Activated CD4-positive, alpha-beta T cell treated with anti-CD3 and anti-CD28 coated beads, Interleukin-2, amount 10 ng/mL, durations not matched to agents 7 days and 5 days (primary cell): ENCODE results near the gene FNTB. TPM values are rescaled to one million over a fixed set of nuclear protein-coding genes. Genes with fewer than 3 reads are reported as not detected.

Experiments used
- CTCF ChIA-PET: fragments of 350-600 bp; sonication (Branson Sonifier 250); formaldehyde crosslinking; loops from one replicate; lab custom pipeline; 2021; ENCODE audit warnings: antibody characterized with exemption; lab: Charles Lee
- POLR2A ChIA-PET: fragments of 350-600 bp; sonication (Branson Sonifier 250); formaldehyde crosslinking; loops from one replicate; lab custom pipeline; 2021; ENCODE audit warnings: antibody characterized with exemption; lab: Charles Lee
- DNase-seq: peaks from one replicate; pipeline ENCODE4 v3.0.0-alpha.2; 2020
- H3K27ac Mint-ChIP-seq: one replicate; pipeline ENCODE4 v1.8.0; 2021; ENCODE audit warnings: mild to moderate bottlenecking, moderate library complexity, mixed read lengths
- H3K27me3 Mint-ChIP-seq: one replicate; pipeline ENCODE4 v1.8.0; 2021; ENCODE audit warnings: mixed read lengths
- H3K36me3 Mint-ChIP-seq: one replicate; pipeline ENCODE4 v1.8.0; 2021; ENCODE audit warnings: low read depth, mixed read lengths
- H3K4me1 Mint-ChIP-seq: one replicate; pipeline ENCODE4 v1.8.0; 2021; ENCODE audit warnings: mixed read lengths
- H3K4me3 Mint-ChIP-seq: one replicate; pipeline ENCODE4 v1.8.0; 2021; ENCODE audit warnings: mild to moderate bottlenecking, moderate library complexity, mixed read lengths
- H3K9me3 Mint-ChIP-seq: one replicate; pipeline ENCODE4 v1.8.0; 2021; ENCODE audit warnings: mixed read lengths
- total RNA-seq, 2 experiments: library from RNA; stranded (reverse); gene quantifications; one replicate each; pipeline ENCODE4 v1.2.3, GENCODE V29; 2021

Gene FNTB
- total RNA-seq, 2 experiments from 2014 or later: 16.7 to 21.4 TPM

- peaks cover 65% of the 10 kb centered on the region for H3K4me1 Mint-ChIP-seq
- H3K36me3 Mint-ChIP-seq: peaks cover 80% of the 10 kb centered on the region
- ChIA-PET CTCF (interaction anchor here (1.3 kb wide), 1 partner anchor 16 kb away, joined by 3 read pairs; no protein-coding TSS in a partner anchor), POLR2A (no interaction called here)
- H3K27ac Mint-ChIP-seq: peak overlapping the region; percentile 75
- no peaks in the 10 kb centered on the region for H3K27me3 Mint-ChIP-seq
- DNase-seq: no peak
- peak overlapping the region; percentile 35 for H3K4me3 Mint-ChIP-seq
- H3K9me3 Mint-ChIP-seq: no peaks in the 10 kb centered on the region
Measured at GRCh38 chr14:65096323-65097089, 109.8 kb downstream of the FNTB start.

- DNase-seq: peak; percentile 29
- peaks cover 67% of the 10 kb centered on the region for H3K36me3 Mint-ChIP-seq
- H3K9me3 Mint-ChIP-seq: no peaks in the 10 kb centered on the region
- peak overlapping the region; percentile 82 for H3K27ac Mint-ChIP-seq
- H3K4me3 Mint-ChIP-seq: peak overlapping the region; percentile 73
- ChIA-PET POLR2A (no interaction called here), CTCF (interaction anchor here (0.6 to 1.5 kb wide), 4 partner anchors 22 to 167 kb away, joined by 3 to 4 read pairs (median 3); partner anchors contain the start of gene FNTB)
- peaks cover 71% of the 10 kb centered on the region for H3K4me1 Mint-ChIP-seq
- H3K27me3 Mint-ChIP-seq: no peaks in the 10 kb centered on the region
Measured at GRCh38 chr14:65098586-65098985, 111.9 kb downstream of the FNTB start.

GRCh38 chr14:65100922-65101541, 114.3 kb downstream of the FNTB start:
- POLR2A ChIA-PET: no interaction called here
- CTCF ChIA-PET: interaction anchor here (0.6 kb wide), 1 partner anchor 1225 kb away, joined by 5 read pairs; no protein-coding TSS in a partner anchor
- Mint-ChIP-seq H3K4me1 (peaks cover 54% of the 10 kb centered on the region), H3K27ac (peak overlapping the region; percentile 91), H3K9me3 (no peaks in the 10 kb centered on the region), H3K36me3 (peaks cover 43% of the 10 kb centered on the region), H3K27me3 (peaks cover 7% of the 10 kb centered on the region), H3K4me3 (peak overlapping the region; percentile 80)
- DNase-seq: peak; percentile 27

- peak overlapping the region; percentile 80 for H3K4me3 Mint-ChIP-seq
- peaks cover 35% of the 10 kb centered on the region for H3K36me3 Mint-ChIP-seq
- ChIA-PET POLR2A (interaction anchor here (0.8 kb wide), 1 partner anchor 50 kb away, joined by 3 read pairs; no protein-coding TSS in a partner anchor), CTCF (interaction anchor here (0.6 kb wide), 2 partner anchors 27 to 1226 kb away, joined by 3 to 5 read pairs; no protein-coding TSS in a partner anchor)
- H3K9me3 Mint-ChIP-seq: no peaks in the 10 kb centered on the region
- DNase-seq: peak; percentile 49
- H3K27me3 Mint-ChIP-seq: peaks cover 7% of the 10 kb centered on the region
- peaks cover 50% of the 10 kb centered on the region for H3K4me1 Mint-ChIP-seq
- H3K27ac Mint-ChIP-seq: peak overlapping the region; percentile 99
Measured at GRCh38 chr14:65101631-65102440, 115.1 kb downstream of the FNTB start.

- Mint-ChIP-seq H3K27ac (peak within 1 kb of the TSS; percentile 99), H3K36me3 (peaks cover 28% of the 10 kb centered on the region), H3K27me3 (peaks cover 7% of the 10 kb centered on the region), H3K4me3 (peak within 1 kb of the TSS; percentile 80), H3K4me1 (peaks cover 49% of the 10 kb centered on the region), H3K9me3 (no peaks in the 10 kb centered on the region)
- DNase-seq: peak; percentile 99
- CTCF ChIA-PET: interaction anchor here (0.6 to 1.4 kb wide), 2 partner anchors 28 to 116 kb away, joined by 3 to 4 read pairs; partner anchors contain the start of gene FNTB
- POLR2A ChIA-PET: interaction anchor here (0.6 to 0.8 kb wide), 2 partner anchors 50 to 1132 kb away, joined by 3 read pairs; no protein-coding TSS in a partner anchor
Measured at GRCh38 chr14:65102441-65103149, 115.9 kb downstream of the FNTB start, which contains the start of gene MAX. Gene MAX (minus strand): TSS chr14:65102517. CDS start chr14:65102339, 178 bp downstream.

GRCh38 chr14:65103150-65103760, 116.6 kb downstream of the FNTB start:
- Mint-ChIP-seq H3K9me3 (no peaks in the 10 kb centered on the region), H3K4me1 (peaks cover 43% of the 10 kb centered on the region), H3K27me3 (peaks cover 7% of the 10 kb centered on the region), H3K27ac (peak overlapping the region; percentile 76), H3K36me3 (peaks cover 22% of the 10 kb centered on the region), H3K4me3 (peak overlapping the region; percentile 80)
- ChIA-PET CTCF (interaction anchor here (0.5 to 1.4 kb wide), 3 partner anchors 109 to 182 kb away, joined by 3 to 5 read pairs (median 4); partner anchors contain the start of gene FNTB), POLR2A (interaction anchor here (0.6 kb wide), 1 partner anchor 1132 kb away, joined by 3 read pairs; no protein-coding TSS in a partner anchor)
- peak; percentile 26 for DNase-seq

- POLR2A ChIA-PET: interaction anchor here (0.6 kb wide), 1 partner anchor 63 kb away, joined by 3 read pairs; no protein-coding TSS in a partner anchor
- peaks cover 12% of the 10 kb centered on the region for H3K36me3 Mint-ChIP-seq
- CTCF ChIA-PET: interaction anchor here (1.2 to 1.7 kb wide), 2 partner anchors 9 to 16 kb away, joined by 3 to 6 read pairs; no protein-coding TSS in a partner anchor
Measured at GRCh38 chr14:65104791-65105190, 118.1 kb downstream of the FNTB start.

GRCh38 chr14:65106316-65106715, 119.6 kb downstream of the FNTB start:
- no peak for DNase-seq
- Mint-ChIP-seq H3K4me1 (peaks cover 23% of the 10 kb centered on the region), H3K36me3 (peaks cover 3% of the 10 kb centered on the region), H3K27ac (no peak overlapping the region), H3K4me3 (no peak overlapping the region), H3K9me3 (no peaks in the 10 kb centered on the region), H3K27me3 (peaks cover 7% of the 10 kb centered on the region)
- ChIA-PET CTCF (interaction anchor here (0.5 to 0.6 kb wide), 2 partner anchors 16 to 343 kb away, joined by 3 read pairs; no protein-coding TSS in a partner anchor), POLR2A (no interaction called here)

More at GRCh38 chr14:65104791-65105190, 118.1 kb downstream of the FNTB start:
- Mint-ChIP-seq H3K4me1 (peaks cover 34% of the 10 kb centered on the region), H3K9me3 (no peaks in the 10 kb centered on the region), H3K4me3 (no peak overlapping the region), H3K27ac (no peak overlapping the region), H3K27me3 (peaks cover 7% of the 10 kb centered on the region)
- no peak for DNase-seq

GRCh38 chr14:65106736-65107135, 120.0 kb downstream of the FNTB start:
- Mint-ChIP-seq H3K27ac (no peak overlapping the region), H3K9me3 (no peaks in the 10 kb centered on the region), H3K4me3 (no peak overlapping the region), H3K27me3 (peaks cover 7% of the 10 kb centered on the region), H3K36me3 (peaks cover 3% of the 10 kb centered on the region), H3K4me1 (peaks cover 23% of the 10 kb centered on the region)
- ChIA-PET CTCF (interaction anchor here (0.5 kb wide), 1 partner anchor 343 kb away, joined by 3 read pairs; no protein-coding TSS in a partner anchor), POLR2A (no interaction called here)
- no peak for DNase-seq

- Mint-ChIP-seq H3K4me3 (no peak overlapping the region), H3K36me3 (peaks cover 2% of the 10 kb centered on the region), H3K4me1 (peaks cover 23% of the 10 kb centered on the region), H3K9me3 (no peaks in the 10 kb centered on the region), H3K27me3 (peaks cover 7% of the 10 kb centered on the region), H3K27ac (no peak overlapping the region)
- no peak for DNase-seq
- ChIA-PET CTCF (no interaction called here), POLR2A (no interaction called here)
Measured at GRCh38 chr14:65107200-65107599, 120.5 kb downstream of the FNTB start.

- Mint-ChIP-seq H3K27me3 (peaks cover 3% of the 10 kb centered on the region), H3K4me1 (peaks cover 13% of the 10 kb centered on the region), H3K9me3 (no peaks in the 10 kb centered on the region), H3K4me3 (no peak overlapping the region), H3K36me3 (no peaks in the 10 kb centered on the region), H3K27ac (no peak overlapping the region)
- POLR2A ChIA-PET: no interaction called here
- CTCF ChIA-PET: interaction anchor here (0.7 kb wide), 1 partner anchor 9 kb away, joined by 6 read pairs; no protein-coding TSS in a partner anchor
- DNase-seq: no peak
Measured at GRCh38 chr14:65109357-65109756, 122.7 kb downstream of the FNTB start.
